Endothelial cell of umbilical vein (primary cell): ENCODE measurements around the gene ENDOD1. TPM values are rescaled to one million over a fixed set of nuclear protein-coding genes. Genes with fewer than 3 reads are reported as not detected.

Source experiments
- BruUV-seq: library from RNA; stranded (reverse); fragments of 400-500 nt; replicated peaks from 2 replicates; lab custom pipeline; 2021; lab: Mats Ljungman, UMichigan
- CTCF ChIA-PET: fragments of 300-600, 350-600 bp; sonication (Branson Sonifier 250); formaldehyde crosslinking; loops from one replicate; lab custom pipeline; 2021; ENCODE audit warnings: antibody characterized with exemption, inconsistent platforms; lab: Charles Lee
- POLR2A ChIA-PET: fragments of 300-600, 350-600 bp; sonication (Branson Sonifier 250); formaldehyde crosslinking; loops from one replicate; lab custom pipeline; 2021; ENCODE audit warnings: antibody characterized with exemption, inconsistent platforms; lab: Charles Lee
- DNase-seq: peaks from one replicate; pipeline ENCODE4 v3.0.0-alpha.2; 2011; ENCODE audit warnings: low read depth, low spot score
- FAIRE-seq: peaks from 2 replicates; lab custom pipeline; 2011; peaks lifted over from hg19 to GRCh38; lab: Jason Lieb, UNC
- H2AFZ ChIP-seq: 2 replicates; pipeline ENCODE4 v1.6.0; 2012; ENCODE audit warnings: low read depth, low read length, control low read depth, inconsistent platforms
- H3K27ac ChIP-seq: 2 replicates; pipeline ENCODE4 v1.5.1; 2011; ENCODE audit warnings: low read depth, mild to moderate bottlenecking, control low read depth, low read length, moderate library complexity; ENCODE audit not compliant: insufficient read depth
- H3K27me3 ChIP-seq, 2 experiments: 2 replicates each; pipeline versions ENCODE4 v1.6.0 to v1.6.1; 2011; ENCODE audit warnings: low read length in 2 of 2, mixed read lengths in 1 of 2; ENCODE audit not compliant: control insufficient read depth in 2 of 2, insufficient read depth in 2 of 2
- H3K36me3 ChIP-seq, 2 experiments: 2 replicates in 1 of 2; 3 replicates in 1 of 2; pipeline ENCODE4 v1.5.1; 2011; ENCODE audit warnings: low read length in 2 of 2, mild to moderate bottlenecking in 1 of 2, moderate library complexity in 1 of 2; ENCODE audit not compliant: control insufficient read depth in 2 of 2, insufficient read depth in 2 of 2; ENCODE audit errors: extremely low read depth in 1 of 2
- H3K4me1 ChIP-seq: 3 replicates; pipeline ENCODE4 v1.5.1; 2011; ENCODE audit warnings: mild to moderate bottlenecking, low read length; ENCODE audit not compliant: control insufficient read depth, insufficient read depth; ENCODE audit errors: extremely low read depth
- H3K4me2 ChIP-seq: 2 replicates; pipeline ENCODE4 v1.6.1; 2011; ENCODE audit warnings: low read length, control low read depth, mixed read lengths; ENCODE audit not compliant: insufficient read depth
- H3K4me3 ChIP-seq, 3 experiments: fragments of 200-600 bp in 1 of 3; sonication (generic), shearing (Covaris generic) in 1 of 3; replicated peaks in 1 of 3; 2 replicates each; pipeline ENCODE4 v1.5.1; 2011 to 2016; ENCODE audit warnings: control low read depth in 3 of 3, low read length in 3 of 3, mild to moderate bottlenecking in 2 of 3, inconsistent platforms in 1 of 3, low read depth in 1 of 3, moderate library complexity in 1 of 3; ENCODE audit not compliant: insufficient read depth in 1 of 3
- H3K79me2 ChIP-seq: 2 replicates; pipeline ENCODE4 v1.6.0; 2012; ENCODE audit warnings: low read length, inconsistent platforms; ENCODE audit not compliant: control insufficient read depth, insufficient read depth
- H3K9ac ChIP-seq: replicated peaks from 2 replicates; pipeline ENCODE3; 2011; ENCODE audit warnings: low read length, control low read depth; ENCODE audit not compliant: insufficient read depth; ENCODE audit errors: extremely low read depth
- H3K9me1 ChIP-seq: replicated peaks from 3 replicates; pipeline ENCODE4 v1.6.0; 2011; ENCODE audit warnings: mild to moderate bottlenecking, low read length; ENCODE audit not compliant: control insufficient read depth, insufficient read depth; ENCODE audit errors: extremely low read depth
- H3K9me3 ChIP-seq: replicated peaks from 2 replicates; pipeline ENCODE4 v1.5.1; 2012; ENCODE audit warnings: low read length, inconsistent platforms; ENCODE audit not compliant: control insufficient read depth, insufficient read depth
- H4K20me1 ChIP-seq: replicated peaks from 2 replicates; pipeline ENCODE3; 2011; ENCODE audit warnings: mild to moderate bottlenecking, low read length; ENCODE audit not compliant: control insufficient read depth, insufficient read depth; ENCODE audit errors: extremely low read depth
- EZH2 ChIP-seq: IDR thresholded peaks from 2 replicates; pipeline ENCODE4 v1.6.1; 2012; ENCODE audit warnings: borderline replicate concordance, low read depth, mild to moderate bottlenecking, moderate library complexity, low read length, inconsistent platforms; ENCODE audit not compliant: severe bottlenecking
- FOS ChIP-seq: IDR thresholded peaks from 2 replicates; pipeline ENCODE4 v1.6.1; 2011; ENCODE audit warnings: mild to moderate bottlenecking, low read length, moderate library complexity, borderline replicate concordance; ENCODE audit not compliant: insufficient read depth
- MYC ChIP-seq: IDR thresholded peaks from one replicate; pipeline ENCODE4 v1.6.1; 2011; ENCODE audit warnings: mild to moderate bottlenecking, low read depth, low read length
- POLR2A ChIP-seq: IDR thresholded peaks from 2 replicates; pipeline ENCODE4 v1.6.1; 2012; ENCODE audit warnings: low read depth, mild to moderate bottlenecking, control low read depth, low read length
- POLR2AphosphoS5 ChIP-seq: IDR thresholded peaks from 2 replicates; pipeline ENCODE4 v1.6.1; 2012; ENCODE audit warnings: low read depth, mild to moderate bottlenecking, control low read depth, low read length, moderate library complexity; ENCODE audit not compliant: insufficient read depth
- dilution Hi-C: fragments of 300-500 bp; cut with MboI; formaldehyde crosslinking; loops from one replicate; pipeline ENCODE4 v1.15.0; 2019; ENCODE audit warnings: low sequenced_read_pairs; ENCODE audit not compliant: extremely low pct_ligation_motif_present
- intact Hi-C: fragments of 100-400 bp; cut with micrococcal nuclease; formaldehyde crosslinking; loops from one replicate; pipeline ENCODE4 v1.10.0; 2022
- polyA plus RNA-seq, 4 experiments: library from polyadenylated mRNA; depleted of rRNA in 3 of 4; stranded (reverse) in 3 of 4; unstranded in 1 of 4; fragments of >200 nt; gene quantifications; 2 replicates each; pipeline versions ENCODE4 v1.2.1 to v1.2.3, GENCODE V29; 2011 to 2012; ENCODE audit warnings: missing spikeins in 1 of 4
- total RNA-seq: library from RNA; stranded (reverse); gene quantifications from 2 replicates; pipeline ENCODE4 v1.2.3, GENCODE V29; 2021
- TF ChIP-seq, protein P1 (sequence below): IDR thresholded peaks from 2 replicates; pipeline ENCODE4 v1.6.1; 2011; ENCODE audit not compliant: insufficient read depth, insufficient read length
- TF ChIP-seq, protein P2 (sequence below), 2 donors: IDR thresholded peaks; 1 replicate in 1 of 2; 2 replicates in 1 of 2; pipeline ENCODE4 v1.5.1; 2011; ENCODE audit warnings: low read length in 2 of 2, mild to moderate bottlenecking in 2 of 2, moderate library complexity in 2 of 2, control low read depth in 1 of 2, inconsistent platforms in 1 of 2, low read depth in 1 of 2; ENCODE audit not compliant: insufficient read depth in 1 of 2; ENCODE audit errors: extremely low read depth in 1 of 2

ENDOD1 gene
- total and polyA plus RNA-seq, 2 donors (not counting 3 experiments of a cell fraction or from before 2014, with no cell fraction given): 10.5 to 20.5 TPM

DNA sequence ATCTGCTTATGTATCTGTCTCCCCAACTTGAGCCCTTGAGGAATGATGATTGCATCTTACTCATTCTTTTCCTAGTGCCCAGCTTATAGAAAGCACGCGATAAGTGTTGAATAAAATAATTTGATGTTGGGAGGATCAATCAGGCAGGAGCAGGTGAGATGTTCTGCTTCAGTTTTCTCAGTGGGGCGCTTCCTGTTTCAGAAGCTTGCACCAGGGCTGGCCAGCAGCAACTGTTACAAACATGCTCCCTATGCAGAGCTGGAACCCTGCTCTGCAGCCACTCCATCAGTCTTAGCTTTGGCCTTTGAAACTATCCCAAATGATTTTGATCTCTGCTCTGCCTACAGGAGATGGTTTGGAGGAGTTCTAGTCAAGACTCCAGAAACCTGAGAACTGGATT lies 3.9 kb downstream of the ENDOD1 start:
- CTCF ChIA-PET: interaction anchor here (1.0 to 8.8 kb wide), 14 partner anchors 9 to 54 kb away, joined by 3 to 91 read pairs (median 5); partner anchors contain the start of gene SRSF8
- Histone ChIP-seq H3K4me3 (no peak overlapping the region), H3K4me1 (peaks cover 18% of the 10 kb centered on the region), H3K4me2 (no peak overlapping the region), H3K9ac (no peak overlapping the region), H3K9me1 (no peaks in the 10 kb centered on the region), H3K9me3 (no peaks in the 10 kb centered on the region), H3K79me2 (no peaks in the 10 kb centered on the region), H3K27ac (no peak overlapping the region), H3K36me3 (no peaks in the 10 kb centered on the region), H3K27me3 (no peaks in the 10 kb centered on the region), H2AFZ (no peak overlapping the region), H4K20me1 (no peaks in the 10 kb centered on the region)
- BruUV-seq: no TSS peak
- intact Hi-C loops (no loop called here), dilution Hi-C loops (no loop called here)
- FAIRE-seq (no peak), DNase-seq (no peak)
- POLR2A ChIA-PET: no interaction called here
- TF ChIP-seq MYC (no peak), FOS (no peak), POLR2AphosphoS5 (no peak), POLR2A (no peak), EZH2 (no peak)
- TF ChIP-seq, protein P1, sequence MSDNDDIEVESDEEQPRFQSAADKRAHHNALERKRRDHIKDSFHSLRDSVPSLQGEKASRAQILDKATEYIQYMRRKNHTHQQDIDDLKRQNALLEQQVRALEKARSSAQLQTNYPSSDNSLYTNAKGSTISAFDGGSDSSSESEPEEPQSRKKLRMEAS: no peak
- TF ChIP-seq, protein P2, sequence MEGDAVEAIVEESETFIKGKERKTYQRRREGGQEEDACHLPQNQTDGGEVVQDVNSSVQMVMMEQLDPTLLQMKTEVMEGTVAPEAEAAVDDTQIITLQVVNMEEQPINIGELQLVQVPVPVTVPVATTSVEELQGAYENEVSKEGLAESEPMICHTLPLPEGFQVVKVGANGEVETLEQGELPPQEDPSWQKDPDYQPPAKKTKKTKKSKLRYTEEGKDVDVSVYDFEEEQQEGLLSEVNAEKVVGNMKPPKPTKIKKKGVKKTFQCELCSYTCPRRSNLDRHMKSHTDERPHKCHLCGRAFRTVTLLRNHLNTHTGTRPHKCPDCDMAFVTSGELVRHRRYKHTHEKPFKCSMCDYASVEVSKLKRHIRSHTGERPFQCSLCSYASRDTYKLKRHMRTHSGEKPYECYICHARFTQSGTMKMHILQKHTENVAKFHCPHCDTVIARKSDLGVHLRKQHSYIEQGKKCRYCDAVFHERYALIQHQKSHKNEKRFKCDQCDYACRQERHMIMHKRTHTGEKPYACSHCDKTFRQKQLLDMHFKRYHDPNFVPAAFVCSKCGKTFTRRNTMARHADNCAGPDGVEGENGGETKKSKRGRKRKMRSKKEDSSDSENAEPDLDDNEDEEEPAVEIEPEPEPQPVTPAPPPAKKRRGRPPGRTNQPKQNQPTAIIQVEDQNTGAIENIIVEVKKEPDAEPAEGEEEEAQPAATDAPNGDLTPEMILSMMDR (IDR thresholded peaks at IDR 0.05; ENCODE audit: extremely low read depth in 1 of 2, insufficient read depth in 1 of 2, low read depth in 1 of 2, low read length in 2 of 2): no peak
